HG02943 (cell line): ENCODE results near the gene ZFR2.
"Not testable (repeated sequence)": the region's sequence is repeated elsewhere in the genome, so short reads cannot be mapped to it uniquely, and the experiment has no call there.

Experiments used
- ATAC-seq: cut with Tn5 transposase; IDR thresholded peaks from one replicate; pipeline ENCODE4 v1.9.1; 2021; ENCODE audit warnings: mild to moderate bottlenecking, low read depth, moderate library complexity; ENCODE audit not compliant: unreplicated experiment

ZFR2 gene

DNA sequence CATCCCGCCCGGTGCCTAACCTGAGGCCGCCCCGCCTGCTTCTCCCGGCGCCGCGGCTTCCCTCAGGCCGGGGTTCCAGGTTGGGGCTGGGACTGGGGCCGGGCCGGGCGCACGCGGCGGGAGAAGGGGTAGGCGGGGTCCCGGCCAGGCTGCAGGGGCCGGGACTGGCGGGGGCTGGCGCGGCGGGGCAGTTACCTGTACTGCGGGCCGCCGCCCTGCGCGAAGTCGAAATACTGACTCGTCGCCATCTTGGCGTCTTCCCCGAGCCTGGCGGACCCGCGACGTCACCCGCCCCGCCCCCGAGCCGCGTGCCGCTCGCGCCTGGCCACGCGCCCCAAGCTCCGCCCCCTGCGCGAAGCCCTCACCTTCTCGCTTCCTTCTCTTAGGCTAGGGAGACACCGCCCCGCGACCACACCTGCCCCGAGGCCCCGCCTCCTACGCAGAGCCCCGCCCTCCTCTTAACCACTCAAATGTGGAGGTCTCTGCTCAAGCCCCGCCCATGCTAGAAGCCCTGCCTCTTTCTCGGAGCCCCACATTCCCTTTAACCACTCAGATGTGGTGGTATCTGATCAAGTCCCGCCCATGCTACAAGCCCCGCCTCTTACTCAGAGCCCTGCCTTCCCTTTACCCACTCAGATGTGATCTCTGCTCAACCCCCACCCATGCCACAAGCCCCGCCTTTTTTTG is at the start of gene ZFR2:
Gene ZFR2 (minus strand): TSS at position 269 of the 687 bp plus-strand sequence. CDS start 21 bp downstream, at position 248.
- no peak for ATAC-seq

DNA sequence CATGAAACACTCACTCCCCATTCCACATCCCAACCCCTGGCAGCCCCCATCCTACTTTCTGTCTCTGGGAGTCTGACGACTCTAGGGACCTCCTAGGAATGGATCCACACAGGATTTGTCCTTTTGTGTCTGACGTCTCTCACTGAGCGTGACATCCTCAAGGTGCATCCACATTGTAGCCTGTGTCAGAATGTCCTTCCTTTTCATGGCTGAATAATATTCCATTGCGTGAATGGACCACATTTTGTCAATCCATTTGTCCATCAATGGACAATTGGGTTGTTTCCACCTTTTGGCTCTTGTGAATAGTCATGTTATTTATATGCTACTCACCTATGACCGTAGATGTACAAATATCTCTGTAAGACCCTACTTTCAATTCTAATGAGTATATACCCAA is 47.2 kb upstream of the ZFR2 start:
- ATAC-seq = no peak

DNA sequence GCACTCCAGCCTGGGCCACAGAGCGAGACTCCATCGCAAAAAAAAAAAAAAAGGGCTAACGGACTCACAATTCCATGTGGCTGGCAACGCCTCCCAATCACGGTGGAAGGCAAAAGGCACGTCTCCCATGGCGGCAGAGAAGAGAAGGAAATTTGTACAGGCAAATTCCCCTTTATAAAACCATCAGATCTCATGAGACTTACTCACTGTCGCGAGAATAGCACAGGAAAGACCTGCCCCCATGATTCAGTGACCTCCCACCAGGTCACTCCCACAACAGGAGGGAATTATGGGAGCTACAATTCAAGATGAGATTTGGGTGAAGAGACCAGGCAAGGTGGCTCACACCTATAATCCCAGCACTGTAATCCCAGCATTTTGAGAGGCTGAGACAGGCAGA is 45.4 kb upstream of the ZFR2 start:
- ATAC-seq = no peak

DNA sequence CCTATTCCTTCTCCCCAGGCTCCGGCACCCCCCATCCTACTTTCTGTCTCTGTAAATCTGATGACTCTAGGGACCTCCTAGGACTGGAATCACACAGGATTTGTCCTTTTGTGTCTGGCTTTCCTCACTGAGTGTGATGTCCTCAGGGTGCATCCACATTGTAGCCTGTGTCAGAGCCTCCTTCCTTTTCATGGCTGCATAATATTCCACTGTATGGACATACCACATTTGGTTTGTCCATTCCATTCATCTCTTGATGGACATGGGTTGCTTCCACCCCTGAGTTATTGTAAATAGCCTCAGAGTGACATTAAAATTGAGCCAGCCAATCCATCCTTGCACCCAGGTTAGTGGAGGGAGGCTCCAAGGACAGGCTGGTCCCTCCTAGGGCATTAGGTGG is 41.3 kb upstream of the ZFR2 start:
- ATAC-seq = no peak

DNA sequence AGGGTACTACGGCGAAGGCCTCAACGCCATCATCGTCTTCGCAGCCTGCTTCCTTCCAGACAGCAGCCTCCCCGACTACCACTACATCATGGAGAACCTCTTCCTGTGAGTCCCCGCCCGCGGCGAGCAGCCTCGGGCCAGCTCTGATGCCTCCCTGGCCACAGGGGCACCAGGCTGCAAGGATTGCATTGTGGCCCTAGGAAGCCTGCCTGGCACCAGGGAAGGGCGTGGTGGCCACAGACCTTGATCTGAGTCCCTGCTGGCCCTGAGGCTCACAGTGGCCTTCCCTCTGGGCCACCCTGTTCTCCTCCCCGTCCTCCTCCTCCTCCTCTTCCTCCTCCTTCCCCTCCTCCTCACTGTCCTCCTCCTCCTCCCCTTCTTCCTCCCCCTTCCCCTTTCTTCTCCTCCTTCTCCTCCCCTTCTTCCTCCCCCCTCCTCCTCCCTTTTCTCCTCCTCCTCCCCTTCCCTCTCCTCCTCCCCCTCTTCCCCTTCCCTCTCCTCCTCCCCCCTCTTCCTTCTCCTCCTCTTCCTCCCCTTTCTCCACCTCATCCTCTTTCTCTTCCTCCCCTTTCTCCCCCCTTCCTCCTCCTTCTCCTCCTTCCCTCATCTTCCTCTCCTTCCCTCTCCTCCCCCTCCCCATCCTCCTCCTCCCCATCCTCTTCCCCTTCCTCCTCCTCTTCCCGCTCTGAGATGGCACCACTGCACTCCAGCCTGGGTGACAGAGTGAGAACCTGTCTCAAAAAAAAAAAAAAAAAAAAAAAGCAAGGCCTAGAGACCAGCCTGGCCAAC is 39.6 kb upstream of the ZFR2 start:
- ATAC-seq = no peak

DNA sequence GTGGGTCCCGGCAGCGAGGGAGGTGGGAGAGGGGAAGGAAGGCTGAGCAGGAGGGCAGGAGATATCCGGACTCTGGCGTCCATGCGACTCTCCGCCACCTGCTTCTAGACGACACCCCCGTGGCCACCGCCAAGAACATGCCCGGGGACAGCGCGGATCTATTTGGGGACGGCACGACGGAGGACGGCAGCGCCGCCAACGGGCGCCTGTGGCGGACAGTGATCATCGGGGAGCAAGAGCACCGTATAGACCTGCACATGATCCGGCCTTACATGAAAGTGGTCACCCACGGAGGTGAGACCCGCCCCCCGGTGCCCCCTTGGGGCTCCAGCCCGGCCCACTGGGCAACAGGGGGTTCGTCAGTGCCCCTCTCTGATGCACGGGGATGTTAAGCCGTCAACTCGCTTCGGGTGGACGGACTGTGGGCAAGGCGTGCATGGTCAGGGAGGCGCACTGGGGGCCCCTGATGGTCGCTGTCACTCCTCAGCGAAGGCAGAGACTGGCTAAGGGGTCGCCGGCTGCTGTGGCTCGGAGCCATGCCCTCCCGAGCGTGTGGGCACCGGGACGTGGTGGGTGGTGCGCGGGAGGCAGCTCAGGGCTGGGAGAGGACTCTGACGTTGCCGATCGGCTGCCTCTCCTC is 38.9 kb upstream of the ZFR2 start:
- ATAC-seq = no peak

GRCh38 chr19:3904233-3904632 is 35.4 kb upstream of the ZFR2 start:
- ATAC-seq = no peak

- no peak for ATAC-seq
Observed at GRCh38 chr19:3902317-3902973, 33.6 kb upstream of the ZFR2 start.

- ATAC-seq = no peak
Observed at GRCh38 chr19:3899531-3900294, 30.9 kb upstream of the ZFR2 start.

DNA sequence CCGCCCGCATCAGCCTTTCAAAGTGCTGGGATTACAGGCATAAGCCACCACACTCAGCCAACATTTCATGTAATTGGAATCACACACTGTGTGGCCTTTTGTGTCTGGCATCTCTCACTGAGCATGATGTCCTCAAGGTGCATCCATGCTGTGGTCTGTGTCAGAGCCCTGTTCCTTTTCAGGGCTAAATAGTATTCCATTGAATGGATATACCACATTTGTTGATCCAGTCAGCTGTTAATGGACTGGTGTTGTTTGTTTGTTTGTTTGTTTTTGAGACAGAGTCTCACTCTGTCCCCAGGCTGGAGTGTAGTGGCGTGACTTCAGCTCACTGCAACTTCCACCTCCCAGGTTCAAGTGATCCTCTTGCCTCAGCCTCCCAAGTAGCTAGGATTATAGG is 29.6 kb upstream of the ZFR2 start:
- ATAC-seq = no peak

DNA sequence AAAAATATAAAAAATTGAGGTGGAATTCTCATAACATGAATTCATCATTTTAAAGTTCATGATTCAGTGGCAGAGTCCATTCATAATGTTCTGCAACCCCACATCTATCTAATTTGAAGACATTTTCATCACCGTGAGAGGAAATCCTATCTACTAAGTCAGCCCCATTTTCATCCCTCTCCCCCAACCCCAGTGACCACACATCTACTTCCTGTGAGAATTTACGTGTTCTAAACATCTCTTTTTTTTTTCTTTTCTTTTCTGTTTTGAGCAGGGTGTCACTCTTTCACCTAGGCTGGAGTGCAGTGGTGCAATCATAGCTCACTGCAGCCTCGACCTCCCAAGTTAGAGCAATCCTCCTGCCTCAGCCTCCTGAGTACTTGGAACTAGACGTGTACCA is 29.1 kb upstream of the ZFR2 start:
- ATAC-seq = no peak

- no peak for ATAC-seq
Observed at GRCh38 chr19:3895788-3896187, 26.9 kb upstream of the ZFR2 start.

GRCh38 chr19:3894959-3895358 is 26.1 kb upstream of the ZFR2 start:
- ATAC-seq = not testable (repeated sequence)

DNA sequence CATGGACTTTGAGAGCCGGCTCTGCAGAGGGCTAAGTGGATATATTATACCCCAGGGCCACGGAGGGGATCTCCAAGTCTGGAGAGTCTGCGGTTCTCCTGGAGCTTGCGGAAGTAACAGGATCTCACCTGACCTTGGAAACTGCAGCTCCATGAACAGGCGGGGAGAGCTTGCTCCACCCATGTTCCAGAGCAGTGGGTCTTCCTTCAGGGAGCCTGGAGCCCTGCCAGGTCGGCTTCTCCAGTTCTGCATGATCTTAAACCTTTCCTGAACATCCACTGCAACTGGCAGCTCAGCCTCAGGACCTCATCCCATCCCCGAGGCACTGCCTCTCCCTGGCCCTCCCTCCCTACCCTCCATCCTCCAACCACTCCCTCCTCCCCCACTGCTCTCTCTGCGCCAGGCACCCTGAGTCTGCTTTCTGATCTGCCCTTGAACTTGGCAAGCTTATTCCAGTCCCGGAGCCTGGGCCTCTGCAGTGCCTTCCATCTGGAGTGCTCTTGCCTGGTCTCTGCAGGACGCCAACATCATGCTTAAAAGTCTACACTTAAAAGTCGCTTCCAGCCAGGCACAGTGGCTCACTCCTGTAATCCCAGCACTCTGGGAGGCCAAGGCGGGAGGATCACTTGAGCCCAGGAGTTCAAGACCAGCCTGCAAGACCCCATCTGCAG is 24.8 kb upstream of the ZFR2 start:
- ATAC-seq = no peak

DNA sequence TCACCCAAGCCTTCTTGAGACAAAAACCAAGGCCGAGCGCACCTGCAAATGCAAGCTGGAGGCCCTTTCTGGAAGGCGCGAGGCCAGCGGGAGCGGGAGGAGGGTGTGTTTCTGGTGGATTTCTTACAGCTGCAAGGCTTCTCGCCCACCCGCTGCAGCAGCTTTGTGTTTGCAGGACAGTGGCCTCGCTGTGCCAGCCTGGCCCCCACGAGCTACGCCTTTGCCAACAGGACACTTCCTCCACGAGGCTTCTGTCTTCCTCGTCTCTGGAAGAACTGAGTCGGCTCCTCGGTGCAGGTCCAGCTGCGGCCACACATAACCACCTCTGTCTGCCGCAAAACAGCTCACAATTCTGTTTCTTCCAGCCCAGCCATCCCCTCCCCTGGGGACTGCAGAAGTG is 21.8 kb upstream of the ZFR2 start:
- ATAC-seq = no peak

DNA sequence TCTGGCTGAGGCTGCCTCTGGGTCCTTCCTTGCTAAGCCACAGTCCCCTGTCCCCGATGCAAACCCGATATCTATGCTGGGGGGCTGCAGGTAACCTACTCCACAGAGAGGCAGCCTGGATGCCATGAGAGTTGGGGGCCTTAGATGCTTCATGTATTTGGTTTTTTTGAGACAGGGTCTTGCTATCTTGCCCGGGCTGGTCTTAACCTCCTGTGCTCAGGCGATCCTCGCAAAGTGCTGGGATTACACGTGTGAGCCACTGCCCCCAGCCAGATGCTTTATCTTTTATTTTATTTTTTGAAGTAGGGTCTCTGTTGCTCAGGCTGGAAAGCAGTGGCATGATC is 13.2 kb upstream of the ZFR2 start:
- ATAC-seq = no peak

DNA sequence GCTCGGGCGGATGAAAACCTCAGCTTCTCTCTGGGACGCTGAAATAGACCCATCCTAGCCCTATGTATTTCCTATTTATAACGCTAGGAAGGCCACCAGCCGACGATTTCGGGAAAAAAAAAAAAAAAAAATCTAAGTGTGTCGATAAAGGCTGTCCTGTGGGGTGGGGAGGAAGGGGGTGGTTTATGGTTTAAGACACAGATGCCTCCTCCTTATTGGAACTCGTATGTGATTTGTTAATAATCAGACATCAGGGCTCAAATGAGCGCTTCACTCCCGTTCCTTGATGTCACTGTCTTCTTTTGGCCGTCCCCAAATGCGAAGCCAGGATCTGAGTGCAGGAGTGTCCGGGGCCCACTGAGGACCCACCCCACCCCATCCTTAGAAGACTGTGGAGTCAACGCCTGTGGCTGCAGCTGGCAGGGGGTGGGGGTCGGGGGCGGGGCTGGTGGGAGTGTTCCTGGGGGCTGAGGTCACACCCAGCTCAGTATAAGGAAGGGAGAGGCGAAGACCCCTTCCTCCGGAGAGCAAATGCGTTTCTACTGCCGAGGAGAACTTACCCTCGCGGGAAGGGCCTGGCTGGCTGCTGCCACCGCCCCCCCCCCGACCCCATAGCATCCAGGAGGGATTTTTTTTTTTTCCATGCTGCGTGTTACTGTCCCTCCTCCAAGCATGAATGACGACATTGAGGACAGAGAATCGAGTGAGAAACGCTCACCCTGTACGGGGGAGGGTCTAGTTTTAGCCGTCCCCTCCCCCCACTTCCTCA is 12.6 kb upstream of the ZFR2 start:
- no peak for ATAC-seq

- no peak for ATAC-seq
Observed at GRCh38 chr19:3880471-3881271, 11.8 kb upstream of the ZFR2 start, which contains the start of gene ATCAY. Gene ATCAY, plus strand, starts transcription at chr19:3880685. Its CDS starts 5,083 bp downstream, at chr19:3885768.
